Panc1 (cell line): Measurements from ENCODE around the gene TF.

Source experiments
- CTCF ChIP-seq: fragments of 450-650 bp; IDR thresholded peaks from 2 replicates; pipeline ENCODE4 v1.5.1; 2017; ENCODE audit warnings: mild to moderate bottlenecking
- POLR2AphosphoS5 ChIP-seq: IDR thresholded peaks from 2 replicates; pipeline ENCODE4 v1.6.1; 2012; ENCODE audit warnings: mild to moderate bottlenecking, low read depth, low read length, moderate library complexity
- REST ChIP-seq, 2 experiments: IDR thresholded peaks; 2 replicates each; pipeline ENCODE4 v1.6.1; 2011 to 2012; ENCODE audit warnings: low read depth in 2 of 2, control low read depth in 1 of 2, low read length in 1 of 2, mild to moderate bottlenecking in 1 of 2, moderate library complexity in 1 of 2; ENCODE audit not compliant: insufficient read depth in 1 of 2
- SIN3A ChIP-seq: IDR thresholded peaks from 2 replicates; pipeline ENCODE4 v1.6.1; 2012; ENCODE audit warnings: low read depth, mild to moderate bottlenecking, low read length, moderate library complexity, borderline replicate concordance; ENCODE audit not compliant: insufficient read depth
- TCF7L2 ChIP-seq: IDR thresholded peaks from 2 replicates; pipeline ENCODE4 v1.6.1; 2011; ENCODE audit warnings: mild to moderate bottlenecking, low read depth, low read length, inconsistent platforms

- TF ChIP-seq CTCF (no peak), SIN3A (no peak), POLR2AphosphoS5 (no peak), REST (IDR thresholded peaks at IDR 0.05; ENCODE audit: insufficient read depth in 1 of 2, low read depth in 2 of 2, low read length in 1 of 2) (no peak), TCF7L2 (no peak)
Measured at GRCh38 chr3:133754973-133755828, 9.0 kb downstream of the TF start.
